Measurements from ENCODE around the gene GDPD5. TPM values are rescaled to one million over a fixed set of nuclear protein-coding genes. Genes with fewer than 3 reads are reported as not detected.
A peak's percentile ranks its signal among the peaks of the same experiment; 100 is the strongest.

Gene GDPD5
- total and polyA plus RNA-seq, 9 of the 15 experiments (the other 6 are each of a cell fraction or from before 2014, with no cell fraction given) = 0.32 to 27.3 (median 8.0) TPM

GRCh38 chr11:75534259-75535069 lies 8.7 kb upstream of the GDPD5 start (continued):
- no peak for TF ChIP-seq SIX5 (IDR thresholded peaks at IDR 0.05; ENCODE audit: borderline replicate concordance in 1 of 2, insufficient read depth in 1 of 2, low read depth in 1 of 2, low read length in 2 of 2)
- TF ChIP-seq ZNF140 (CRISPR knock-in tag; IDR thresholded peaks at IDR 0.05) = no peak
- no peak for TF ChIP-seq ZNF57 (CRISPR knock-in tag; IDR thresholded peaks at IDR 0.05)
- TF ChIP-seq SMAD4 (CRISPR knock-in tag; conservative IDR thresholded peaks at IDR 0.05) = peak; percentile 98
- TF ChIP-seq HOXB6 (CRISPR knock-in tag; IDR thresholded peaks at IDR 0.05; ENCODE audit: borderline replicate concordance) = no peak
- TF ChIP-seq NR4A1 (CRISPR knock-in tag; IDR thresholded peaks at IDR 0.05) = no peak
- TF ChIP-seq NR4A1 (tag; IDR thresholded peaks at IDR 0.05) = peak; percentile 48
- peak; percentile 35; the same call in 1 of the 2 replicates for TF ChIP-seq ZNF24 (IDR thresholded peaks at IDR 0.05)
- no peak for TF ChIP-seq MITF (IDR thresholded peaks at IDR 0.05)
- no peak for TF ChIP-seq ZNF444 (CRISPR knock-in tag; IDR thresholded peaks at IDR 0.05)
- no peak for TF ChIP-seq CCAR2 (IDR thresholded peaks at IDR 0.05; ENCODE audit: low read depth, low read length)
- TF ChIP-seq ZNF644 (tag; IDR thresholded peaks at IDR 0.05; ENCODE audit: low read depth) = no peak
- no peak for TF ChIP-seq GABPB2 (CRISPR knock-in tag; conservative IDR thresholded peaks at IDR 0.05)
- TF ChIP-seq MLX (CRISPR knock-in tag; conservative IDR thresholded peaks at IDR 0.05) = no peak
- peak; percentile 80; the same call in 1 of the 2 replicates for TF ChIP-seq PHB2 (IDR thresholded peaks at IDR 0.05; ENCODE audit: low read depth)
- TF ChIP-seq STAT5A (IDR thresholded peaks at IDR 0.05; ENCODE audit: borderline replicate concordance, low read length) = peak; percentile 89
- peak; percentile 38; the same call in 1 of the 2 replicates for TF ChIP-seq PREB (CRISPR knock-in tag; IDR thresholded peaks at IDR 0.05)
- peak; percentile 55 for TF ChIP-seq SMAD1 (IDR thresholded peaks at IDR 0.05; ENCODE audit: low read depth, low read length, partially characterized antibody)
- TF ChIP-seq CXXC5 (CRISPR knock-in tag; IDR thresholded peaks at IDR 0.05) = peak; percentile 60
- peak; percentile 43; the same call in 1 of the 2 replicates for TF ChIP-seq HBP1 (CRISPR knock-in tag; IDR thresholded peaks at IDR 0.05)
- no peak for TF ChIP-seq KHSRP (IDR thresholded peaks at IDR 0.05)
- TF ChIP-seq THAP7 (CRISPR knock-in tag; IDR thresholded peaks at IDR 0.05) = no peak
- TF ChIP-seq SAFB (IDR thresholded peaks at IDR 0.05; ENCODE audit: borderline replicate concordance, low read depth, low read length) = no peak
- peak; percentile 87 for TF ChIP-seq ZNF589 (CRISPR knock-in tag; IDR thresholded peaks at IDR 0.05; ENCODE audit: low read depth)
